Stimulated activated CD4-positive, alpha-beta T cell treated with anti-CD3 and anti-CD28 coated beads, TNF-alpha, amount 100 ng/mL, for 4 hours (primary cell): ENCODE measurements around the gene GALNT14.

Experiments used
- DNase-seq, 3 experiments: peaks; one replicate each; pipeline ENCODE4 v3.0.0-alpha.2; 2020; ENCODE audit warnings: low read depth in 3 of 3

GALNT14 gene

GRCh38 chr2:31134480-31134879 lies 3.8 kb downstream of the GALNT14 start:
- DNase-seq = no peak

- DNase-seq = no peak
Measured at GRCh38 chr2:31132786-31133185, 5.5 kb downstream of the GALNT14 start.

GRCh38 chr2:31131871-31132270 lies 6.4 kb downstream of the GALNT14 start:
- DNase-seq = no peak

GRCh38 chr2:31129375-31130171 lies 8.7 kb downstream of the GALNT14 start:
- no peak for DNase-seq

GRCh38 chr2:31127931-31128330 lies 10.3 kb downstream of the GALNT14 start:
- DNase-seq = no peak

DNA sequence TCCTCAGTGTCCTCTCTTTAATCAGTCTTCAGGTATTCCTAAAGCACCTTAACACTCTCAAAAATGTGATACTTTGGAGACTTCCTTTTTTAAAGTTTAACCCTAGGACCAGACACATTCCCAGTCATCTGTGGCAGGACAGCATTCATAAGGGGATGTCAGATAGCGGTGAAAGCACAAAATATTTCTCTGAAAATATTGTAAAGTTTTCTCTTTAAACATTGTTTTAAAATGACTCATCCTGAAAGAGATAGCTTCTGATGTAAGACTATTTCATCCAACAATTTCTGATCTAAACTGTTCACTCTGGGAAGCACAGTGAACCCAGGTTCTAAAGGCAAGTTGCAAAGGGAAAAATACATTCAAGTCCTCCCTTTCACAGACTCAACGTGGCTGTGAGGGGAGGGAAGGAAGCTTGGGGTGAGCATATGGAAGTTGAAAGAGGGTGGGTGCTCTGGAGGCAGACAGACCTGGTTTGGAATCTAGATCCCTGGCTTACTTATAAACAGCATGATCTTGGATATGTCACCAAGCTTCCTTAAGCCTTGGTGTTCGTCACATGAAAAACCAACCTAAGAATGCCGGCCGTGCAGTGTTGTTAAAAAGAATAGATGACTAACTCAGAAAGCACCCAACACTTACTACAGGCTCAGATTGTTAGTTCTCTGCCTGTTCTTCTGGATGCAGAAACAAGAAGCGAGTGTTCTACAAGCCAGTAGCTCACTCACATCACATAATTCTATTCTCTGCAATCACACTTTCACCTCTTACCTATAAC lies 12.1 kb downstream of the GALNT14 start:
- no peak for DNase-seq

- no peak for DNase-seq
Measured at GRCh38 chr2:31124904-31125303, 13.3 kb downstream of the GALNT14 start.

DNA sequence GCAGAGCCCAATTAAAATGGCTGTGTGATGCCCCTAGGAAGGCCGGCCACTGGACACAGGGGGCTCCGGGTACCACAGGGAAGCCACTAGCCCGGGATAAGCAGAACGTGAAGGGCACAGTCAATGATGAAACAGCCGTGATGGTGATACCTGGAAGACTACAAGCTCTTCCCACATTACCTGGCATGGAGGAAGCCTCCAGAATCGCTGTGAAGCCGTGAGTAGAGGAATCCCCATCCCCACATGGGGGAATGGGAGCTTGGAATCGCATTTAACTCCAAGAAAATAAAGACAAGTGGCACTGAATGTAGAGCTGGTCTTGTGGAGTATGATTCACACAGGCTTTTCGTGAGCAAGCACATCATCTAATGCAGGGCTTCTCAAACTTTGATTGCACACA lies 16.1 kb downstream of the GALNT14 start:
- no peak for DNase-seq

DNA sequence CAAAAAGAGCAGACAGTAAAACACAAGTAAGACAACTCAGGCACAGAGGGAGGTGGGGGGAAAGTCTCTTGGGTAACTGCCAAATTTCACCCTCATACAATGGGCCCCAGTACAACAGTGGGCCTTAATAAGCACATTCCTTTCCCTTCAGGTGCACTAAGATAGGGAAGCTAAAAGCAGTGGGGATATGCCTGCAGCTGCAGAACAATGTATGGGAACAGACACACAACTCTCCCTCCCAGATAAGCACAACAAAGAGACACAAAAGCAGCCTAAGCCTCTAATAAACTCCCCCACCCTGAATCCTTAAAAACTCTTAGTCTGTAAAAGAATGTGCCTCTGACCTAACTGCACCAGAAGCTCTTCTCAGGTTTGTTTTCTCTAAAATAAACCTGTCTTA lies 24.5 kb downstream of the GALNT14 start:
- no peak for DNase-seq

DNA sequence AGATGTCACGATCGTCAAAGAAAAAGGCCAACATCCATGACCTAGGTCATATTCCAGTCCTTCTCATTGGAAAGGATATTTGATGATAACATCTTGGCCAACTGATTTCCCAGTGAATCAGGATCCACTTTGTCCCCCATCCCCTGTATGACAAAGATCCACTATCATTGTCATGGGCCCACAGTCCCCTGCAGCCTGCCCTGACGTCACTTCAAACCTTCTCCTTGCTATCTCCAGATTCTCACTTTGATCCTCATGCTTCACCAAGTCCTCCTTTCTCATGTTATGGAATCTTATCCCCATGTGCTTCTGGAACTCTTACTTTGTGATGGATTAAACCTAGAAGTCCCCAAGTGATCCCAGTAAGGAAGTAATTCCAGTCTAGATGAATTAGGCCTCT lies 25.7 kb downstream of the GALNT14 start:
- no peak for DNase-seq

DNA sequence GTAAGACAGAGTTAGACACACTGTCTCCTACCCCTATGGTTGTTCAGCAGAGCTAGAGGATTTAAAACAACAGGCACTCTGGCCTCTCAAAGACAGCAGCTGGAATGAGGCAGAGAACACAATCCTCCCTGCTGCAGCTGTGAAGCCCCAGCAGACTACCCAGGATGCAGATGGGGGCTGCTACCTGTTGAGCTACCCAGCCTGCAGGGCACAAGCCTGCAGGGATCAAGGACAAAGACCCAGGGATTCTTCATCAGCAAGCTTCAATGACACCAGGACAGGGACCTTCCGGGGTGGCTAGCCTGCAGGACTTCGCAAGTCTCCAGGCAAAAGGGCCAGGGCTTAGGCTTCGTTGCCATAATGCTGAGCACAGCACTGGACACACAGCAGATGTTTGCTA lies 27.2 kb downstream of the GALNT14 start:
- DNase-seq = no peak

DNA sequence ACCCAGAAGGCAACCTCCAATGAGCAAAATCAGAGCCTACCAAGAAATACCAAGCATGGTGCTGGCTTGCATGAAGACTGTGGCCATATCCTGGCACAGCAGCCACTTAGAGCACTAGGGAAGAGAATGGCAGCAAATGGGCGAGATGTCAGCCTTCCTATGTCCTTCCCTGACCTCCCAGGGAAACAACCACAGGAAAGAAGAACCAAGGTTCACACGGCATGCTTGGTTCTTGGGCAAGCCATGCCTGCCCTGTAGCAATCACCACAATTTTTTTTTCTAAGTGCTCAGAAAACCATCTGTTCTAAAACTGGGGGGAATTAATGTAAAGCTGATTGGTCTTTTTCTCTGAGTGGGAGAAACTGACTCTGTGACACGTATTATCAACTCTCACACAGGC lies 27.8 kb downstream of the GALNT14 start:
- no peak for DNase-seq

DNA sequence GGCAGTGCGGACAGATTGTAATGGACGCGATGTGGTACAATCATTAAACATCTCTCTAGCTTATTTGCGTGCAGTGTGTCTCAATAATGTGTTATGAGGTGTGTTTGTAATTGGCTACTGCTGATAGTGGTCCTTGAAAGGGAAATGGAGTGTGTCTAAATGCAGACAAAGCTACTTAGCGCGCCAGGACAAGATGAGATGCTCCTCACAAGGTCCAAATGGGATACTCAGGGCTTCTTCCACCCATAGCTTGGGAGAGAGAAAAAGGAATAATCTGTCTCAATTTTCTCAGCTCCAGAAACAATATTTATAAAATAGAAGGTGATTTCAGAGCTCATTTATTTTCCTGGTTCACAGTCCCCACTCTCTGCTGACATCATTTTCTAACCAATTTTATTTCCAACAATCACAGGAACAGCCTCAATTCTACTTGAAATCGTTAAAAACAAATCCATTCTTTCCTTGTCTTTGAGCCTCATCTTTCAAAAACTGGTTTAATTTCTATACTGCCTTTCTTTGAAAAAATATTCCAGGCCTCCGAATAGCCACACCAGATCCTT lies 28.5 kb downstream of the GALNT14 start:
- DNase-seq = no peak

GRCh38 chr2:31108561-31109286 lies 29.5 kb downstream of the GALNT14 start:
- no peak for DNase-seq

- no peak for DNase-seq
Measured at GRCh38 chr2:31107591-31108300, 30.5 kb downstream of the GALNT14 start.

DNA sequence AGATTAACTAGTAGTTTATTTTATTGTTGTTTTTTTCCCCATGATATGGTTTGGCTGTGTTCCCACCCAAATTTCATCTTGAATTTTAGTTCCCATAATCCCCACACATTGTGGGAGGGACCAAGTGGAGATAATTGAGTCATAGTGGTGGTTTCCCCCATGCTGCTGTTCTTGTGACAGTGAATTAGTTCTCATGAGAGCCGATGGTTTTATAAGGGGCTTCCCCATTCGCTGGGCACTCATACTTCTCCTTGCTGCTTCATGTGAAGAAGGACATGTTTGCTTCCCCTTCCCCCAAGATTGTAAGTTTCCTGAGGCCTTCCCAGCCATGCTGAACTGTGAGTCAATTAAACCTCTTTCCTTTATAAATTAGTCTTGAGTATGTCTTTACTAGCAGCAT lies 36.5 kb downstream of the GALNT14 start:
- DNase-seq = no peak

GRCh38 chr2:31097962-31098613 lies 40.2 kb downstream of the GALNT14 start:
- no peak for DNase-seq

DNA sequence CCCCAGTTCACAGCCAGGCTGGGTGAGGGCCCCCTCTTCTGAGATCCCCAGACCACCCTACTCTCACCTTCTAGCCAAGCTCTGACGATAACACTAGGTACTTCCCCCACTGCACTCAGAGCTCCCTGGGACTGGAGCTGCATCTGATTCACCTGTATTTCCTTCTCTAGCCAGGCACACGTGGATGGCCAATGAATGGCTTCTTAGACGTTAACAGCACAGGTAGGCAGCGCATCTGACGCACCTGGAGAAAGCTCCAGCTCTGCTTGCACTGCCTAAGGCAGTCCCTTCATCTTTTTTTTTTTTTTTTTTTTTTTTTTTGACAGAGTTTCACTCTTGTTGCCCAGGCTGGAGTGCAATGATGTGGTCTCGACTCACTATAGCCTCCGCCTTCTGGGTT lies 48.1 kb downstream of the GALNT14 start:
- DNase-seq = no peak

DNA sequence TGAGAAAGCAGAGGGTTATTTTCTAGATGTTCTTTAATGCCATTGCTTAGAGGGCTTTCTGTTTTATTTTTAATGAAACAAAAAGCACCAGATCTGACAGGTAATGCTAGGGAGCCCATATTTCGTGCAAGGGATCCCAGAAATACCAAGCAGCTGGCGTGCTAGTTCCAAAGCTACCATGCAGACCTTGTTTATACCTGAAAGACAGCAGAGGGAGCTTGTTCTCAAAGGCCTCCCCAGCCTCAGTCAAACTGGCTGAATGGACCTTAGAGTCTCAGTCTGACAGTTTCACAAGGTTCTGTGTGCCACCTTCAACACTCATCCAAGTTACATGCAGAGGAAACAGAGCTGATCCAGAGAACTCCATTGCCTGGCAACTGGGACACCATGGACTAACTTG lies 48.6 kb downstream of the GALNT14 start:
- DNase-seq = no peak

DNA sequence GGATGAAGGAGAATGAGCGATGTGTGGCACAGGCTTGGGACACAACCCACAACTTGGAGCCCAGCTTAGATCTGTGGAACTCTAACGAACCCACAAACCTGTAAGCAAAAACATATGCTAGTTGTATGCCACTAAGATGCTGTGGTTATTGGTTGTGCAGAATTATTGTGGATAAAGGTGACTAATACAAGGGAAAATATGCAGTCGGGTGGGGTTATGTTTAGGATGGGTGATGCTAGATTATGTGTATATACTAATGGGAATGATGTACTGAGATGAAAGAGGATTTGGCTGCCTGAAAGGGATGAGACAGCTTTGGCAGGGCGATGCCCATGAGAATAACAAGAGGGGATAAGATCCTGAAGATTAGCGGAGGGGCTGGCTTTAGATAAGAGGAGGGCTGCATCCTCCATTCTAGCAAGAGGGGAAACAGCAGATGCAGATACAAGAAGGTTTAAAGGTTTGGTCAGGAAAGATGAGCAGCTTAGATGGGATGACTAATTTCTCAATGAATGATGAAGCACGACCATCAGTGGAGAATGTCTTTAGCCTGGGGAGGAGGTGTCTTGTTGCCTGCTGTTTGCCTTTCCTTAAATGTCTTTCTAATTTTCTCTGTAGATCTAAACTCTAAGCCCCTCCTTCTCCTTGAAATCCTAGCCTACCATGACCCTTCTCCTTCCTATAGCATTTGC lies 49.6 kb downstream of the GALNT14 start:
- no peak for DNase-seq

GRCh38 chr2:31087491-31087890 lies 50.7 kb downstream of the GALNT14 start:
- DNase-seq = no peak
